Measurements from ENCODE around the gene ZFP69B. TPM values are rescaled to one million over a fixed set of nuclear protein-coding genes. Genes with fewer than 3 reads are reported as not detected.
A peak's percentile ranks its signal among the peaks of the same experiment; 100 is the strongest.

The ZFP69B gene
- total RNA-seq, 1 experiment from 2014 or later = 4.5 TPM

GRCh38 chr1:40475268-40475667 lies 25.0 kb downstream of the ZFP69B start:
- no peak for DNase-seq
- intact Hi-C loops (cut with micrococcal nuclease; ENCODE audit: unreplicated experiment) = no loop called here
- Mint-ChIP-seq H3K4me3 (ENCODE audit: low read depth, unreplicated experiment) (no peak overlapping the region), H3K36me3 (ENCODE audit: insufficient read depth, unreplicated experiment) (peaks cover 23% of the 10 kb centered on the region), H3K9me3 (ENCODE audit: low read depth, unreplicated experiment) (peaks cover 14% of the 10 kb centered on the region), H3K27me3 (ENCODE audit: unreplicated experiment) (no peaks in the 10 kb centered on the region), H3K27ac (ENCODE audit: unreplicated experiment) (no peak overlapping the region), H3K4me1 (ENCODE audit: low read depth, unreplicated experiment) (peaks cover 10% of the 10 kb centered on the region)
- CTCF ChIA-PET = interaction anchor here (0.8 kb wide), 1 partner anchor 1533 kb away, joined by 3 read pairs; no protein-coding TSS in a partner anchor
- no TSS peak for BruUV-seq (replicated peaks)
- no peak for TF ChIP-seq CTCF (IDR thresholded peaks at IDR 0.05; ENCODE audit: unreplicated experiment)

GRCh38 chr1:40476924-40477677 lies 26.8 kb downstream of the ZFP69B start, which contains the start of gene ZFP69:
Gene ZFP69, plus strand, starts transcription at chr1:40477290. Its CDS starts 2,072 bp downstream, at chr1:40479362.
- TF ChIP-seq CTCF (IDR thresholded peaks at IDR 0.05; ENCODE audit: unreplicated experiment) = no peak
- H3K27ac Mint-ChIP-seq (ENCODE audit: unreplicated experiment) = peak within 1 kb of the TSS; percentile 40
- H3K27me3 Mint-ChIP-seq (ENCODE audit: unreplicated experiment) = no peaks in the 10 kb centered on the region
- peaks cover 23% of the 10 kb centered on the region for H3K36me3 Mint-ChIP-seq (ENCODE audit: insufficient read depth, unreplicated experiment)
- BruUV-seq (replicated peaks) = no TSS peak
- peaks cover 10% of the 10 kb centered on the region for H3K4me1 Mint-ChIP-seq (ENCODE audit: low read depth, unreplicated experiment)
- H3K4me3 Mint-ChIP-seq (ENCODE audit: low read depth, unreplicated experiment) = peak within 1 kb of the TSS; percentile 71
- DNase-seq = peak; percentile 75
- CTCF ChIA-PET = no interaction called here
- peaks cover 13% of the 10 kb centered on the region for H3K9me3 Mint-ChIP-seq (ENCODE audit: low read depth, unreplicated experiment)
- intact Hi-C loops (cut with micrococcal nuclease; ENCODE audit: unreplicated experiment) = no loop called here

GRCh38 chr1:40477678-40478053 lies 27.4 kb downstream of the ZFP69B start:
- Mint-ChIP-seq H3K27me3 (ENCODE audit: unreplicated experiment) (no peaks in the 10 kb centered on the region), H3K4me3 (ENCODE audit: low read depth, unreplicated experiment) (peak overlapping the region; percentile 71), H3K4me1 (ENCODE audit: low read depth, unreplicated experiment) (peaks cover 10% of the 10 kb centered on the region), H3K27ac (ENCODE audit: unreplicated experiment) (no peak overlapping the region), H3K9me3 (ENCODE audit: low read depth, unreplicated experiment) (peaks cover 12% of the 10 kb centered on the region), H3K36me3 (ENCODE audit: insufficient read depth, unreplicated experiment) (peaks cover 23% of the 10 kb centered on the region)
- no TSS peak for BruUV-seq (replicated peaks)
- no peak for TF ChIP-seq CTCF (IDR thresholded peaks at IDR 0.05; ENCODE audit: unreplicated experiment)
- CTCF ChIA-PET = no interaction called here
- intact Hi-C loops (cut with micrococcal nuclease; ENCODE audit: unreplicated experiment) = no loop called here
- peak; percentile 36 for DNase-seq

- Mint-ChIP-seq H3K27me3 (ENCODE audit: unreplicated experiment) (no peaks in the 10 kb centered on the region), H3K27ac (ENCODE audit: unreplicated experiment) (no peak overlapping the region), H3K9me3 (ENCODE audit: low read depth, unreplicated experiment) (peaks cover 7% of the 10 kb centered on the region), H3K36me3 (ENCODE audit: insufficient read depth, unreplicated experiment) (peaks cover 23% of the 10 kb centered on the region), H3K4me3 (ENCODE audit: low read depth, unreplicated experiment) (peak overlapping the region; percentile 71), H3K4me1 (ENCODE audit: low read depth, unreplicated experiment) (peaks cover 10% of the 10 kb centered on the region)
- BruUV-seq (replicated peaks) = no TSS peak
- CTCF ChIA-PET = no interaction called here
- no peak for TF ChIP-seq CTCF (IDR thresholded peaks at IDR 0.05; ENCODE audit: unreplicated experiment)
- intact Hi-C loops (cut with micrococcal nuclease; ENCODE audit: unreplicated experiment) = no loop called here
- DNase-seq = no peak
Observed at GRCh38 chr1:40478276-40478675, 28.0 kb downstream of the ZFP69B start.

All from Calu3 (cell line).